ENCODE results near the gene FARP1.
A peak's percentile ranks its signal among the peaks of the same experiment; 100 is the strongest.

Gene FARP1

GRCh38 chr13:98415326-98416070, 272.6 kb downstream of the FARP1 start:
- Histone ChIP-seq H3K27ac (ENCODE audit: poor library complexity, severe bottlenecking) (no peak overlapping the region), H3K36me3 (ENCODE audit: low read depth) (0 out of 2 replicates have a peak, but pooled peaks cover 7% of the 10 kb centered on the region)

GRCh38 chr13:98416408-98416807, 273.5 kb downstream of the FARP1 start:
- TF ChIP-seq CTCF (IDR thresholded peaks at IDR 0.05; ENCODE audit: poor library complexity, severe bottlenecking), result no peak
- no peaks in the 10 kb centered on the region for H3K27me3 ChIP-seq (ENCODE audit: insufficient read depth, poor library complexity, severe bottlenecking)
- DNase-seq (ENCODE audit: low spot score), result no peak
- H3K4me1 ChIP-seq (ENCODE audit: insufficient read depth, poor library complexity, severe bottlenecking), result no peaks in the 10 kb centered on the region
- no peak overlapping the region for H3K4me3 ChIP-seq (ENCODE audit: severe bottlenecking)
- H3K9me3 ChIP-seq (ENCODE audit: severe bottlenecking), result no peaks in the 10 kb centered on the region
- H3K36me3 ChIP-seq (ENCODE audit: low read depth), result 0 out of 2 replicates have a peak, but pooled peaks cover 7% of the 10 kb centered on the region
- no peak overlapping the region for H3K27ac ChIP-seq (ENCODE audit: poor library complexity, severe bottlenecking)
- no peak for ATAC-seq (ENCODE audit: low read depth)

More at GRCh38 chr13:98415326-98416070, 272.6 kb downstream of the FARP1 start:
- TF ChIP-seq CTCF (IDR thresholded peaks at IDR 0.05; ENCODE audit: poor library complexity, severe bottlenecking), result no peak
- DNase-seq (ENCODE audit: low spot score) (no peak), ATAC-seq (ENCODE audit: low read depth) (no peak)
- Histone ChIP-seq H3K27me3 (ENCODE audit: insufficient read depth, poor library complexity, severe bottlenecking) (no peaks in the 10 kb centered on the region), H3K4me3 (ENCODE audit: severe bottlenecking) (no peak overlapping the region), H3K9me3 (ENCODE audit: severe bottlenecking) (no peaks in the 10 kb centered on the region), H3K4me1 (ENCODE audit: insufficient read depth, poor library complexity, severe bottlenecking) (no peaks in the 10 kb centered on the region)

GRCh38 chr13:98419786-98420553, 277.1 kb downstream of the FARP1 start:
- ATAC-seq (ENCODE audit: low read depth), result no peak
- no peaks in the 10 kb centered on the region for H3K36me3 ChIP-seq (ENCODE audit: low read depth)
- no peaks in the 10 kb centered on the region for H3K9me3 ChIP-seq (ENCODE audit: severe bottlenecking)
- H3K27ac ChIP-seq (ENCODE audit: poor library complexity, severe bottlenecking), result no peak overlapping the region
- TF ChIP-seq CTCF (IDR thresholded peaks at IDR 0.05; ENCODE audit: poor library complexity, severe bottlenecking), result no peak
- peak; percentile 23 for DNase-seq (ENCODE audit: low spot score)
- H3K4me3 ChIP-seq (ENCODE audit: severe bottlenecking), result no peak overlapping the region
- H3K27me3 ChIP-seq (ENCODE audit: insufficient read depth, poor library complexity, severe bottlenecking), result no peaks in the 10 kb centered on the region
- no peaks in the 10 kb centered on the region for H3K4me1 ChIP-seq (ENCODE audit: insufficient read depth, poor library complexity, severe bottlenecking)

DNA sequence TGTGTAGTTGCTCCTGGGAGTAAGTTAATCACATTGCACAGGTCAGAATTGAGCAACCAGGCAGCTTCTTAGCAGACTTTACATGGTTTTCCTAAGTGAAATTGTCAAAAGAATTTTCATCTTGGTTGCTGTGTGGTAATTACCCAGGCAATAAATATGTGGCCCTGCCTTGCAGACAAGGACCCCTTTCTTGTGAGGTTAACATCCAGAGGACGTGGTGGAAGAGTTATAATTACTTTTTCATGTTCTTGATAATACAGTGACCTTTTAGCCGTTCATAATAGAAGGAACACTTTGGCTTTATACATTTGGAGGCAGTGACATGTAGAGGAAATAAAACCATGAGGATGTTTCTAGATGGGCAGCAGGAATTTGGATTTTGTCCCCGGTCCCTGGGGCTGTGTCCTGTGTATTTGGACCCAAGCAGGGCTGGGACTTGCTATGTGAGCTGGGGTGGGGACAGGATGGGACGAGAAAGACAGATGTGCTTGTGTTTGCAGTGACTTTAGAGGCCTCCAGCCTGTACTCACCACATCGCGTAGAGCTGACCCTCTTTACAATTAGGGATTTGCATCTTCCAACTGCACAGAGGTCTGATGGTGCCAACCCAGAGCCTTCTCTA, 277.8 kb downstream of the FARP1 start:
- no peaks in the 10 kb centered on the region for H3K9me3 ChIP-seq (ENCODE audit: severe bottlenecking)
- TF ChIP-seq CTCF (IDR thresholded peaks at IDR 0.05; ENCODE audit: poor library complexity, severe bottlenecking), result no peak
- no peak for ATAC-seq (ENCODE audit: low read depth)
- H3K4me3 ChIP-seq (ENCODE audit: severe bottlenecking), result no peak overlapping the region
- no peaks in the 10 kb centered on the region for H3K4me1 ChIP-seq (ENCODE audit: insufficient read depth, poor library complexity, severe bottlenecking)
- peak; percentile 26 for DNase-seq (ENCODE audit: low spot score)
- H3K27me3 ChIP-seq (ENCODE audit: insufficient read depth, poor library complexity, severe bottlenecking), result no peaks in the 10 kb centered on the region
- no peaks in the 10 kb centered on the region for H3K36me3 ChIP-seq (ENCODE audit: low read depth)
- no peak overlapping the region for H3K27ac ChIP-seq (ENCODE audit: poor library complexity, severe bottlenecking)

All from RWPE2 (cell line).